Measurements from ENCODE around the gene ROPN1L.

DNA sequence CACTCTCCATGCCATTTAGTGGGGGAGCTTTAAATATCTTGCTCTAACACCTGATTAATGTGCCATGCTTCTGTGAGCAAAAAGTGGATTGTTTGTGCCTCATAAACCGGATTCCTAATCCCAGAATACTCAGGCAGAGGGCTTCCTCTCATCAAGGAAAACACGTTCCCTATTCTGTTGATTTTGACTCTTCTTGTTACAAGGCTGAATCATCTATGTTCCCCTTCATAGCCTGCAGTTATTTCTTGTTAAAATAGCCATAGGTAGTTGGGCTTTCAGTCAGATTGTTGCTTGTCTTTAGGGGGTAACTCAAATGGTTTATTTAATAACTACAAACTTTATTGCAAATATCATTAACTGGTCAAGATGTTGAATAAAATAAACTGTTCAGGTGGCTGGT, 26.6 kb downstream of the ROPN1L start:
- TF ChIP-seq EZH2 (IDR thresholded peaks at IDR 0.05) = no peak
- TF ChIP-seq, protein P1, sequence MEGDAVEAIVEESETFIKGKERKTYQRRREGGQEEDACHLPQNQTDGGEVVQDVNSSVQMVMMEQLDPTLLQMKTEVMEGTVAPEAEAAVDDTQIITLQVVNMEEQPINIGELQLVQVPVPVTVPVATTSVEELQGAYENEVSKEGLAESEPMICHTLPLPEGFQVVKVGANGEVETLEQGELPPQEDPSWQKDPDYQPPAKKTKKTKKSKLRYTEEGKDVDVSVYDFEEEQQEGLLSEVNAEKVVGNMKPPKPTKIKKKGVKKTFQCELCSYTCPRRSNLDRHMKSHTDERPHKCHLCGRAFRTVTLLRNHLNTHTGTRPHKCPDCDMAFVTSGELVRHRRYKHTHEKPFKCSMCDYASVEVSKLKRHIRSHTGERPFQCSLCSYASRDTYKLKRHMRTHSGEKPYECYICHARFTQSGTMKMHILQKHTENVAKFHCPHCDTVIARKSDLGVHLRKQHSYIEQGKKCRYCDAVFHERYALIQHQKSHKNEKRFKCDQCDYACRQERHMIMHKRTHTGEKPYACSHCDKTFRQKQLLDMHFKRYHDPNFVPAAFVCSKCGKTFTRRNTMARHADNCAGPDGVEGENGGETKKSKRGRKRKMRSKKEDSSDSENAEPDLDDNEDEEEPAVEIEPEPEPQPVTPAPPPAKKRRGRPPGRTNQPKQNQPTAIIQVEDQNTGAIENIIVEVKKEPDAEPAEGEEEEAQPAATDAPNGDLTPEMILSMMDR (IDR thresholded peaks at IDR 0.05) = no peak

Data from neural progenitor cell (in vitro differentiated cells).